IgD-negative memory B cell (primary cell): ENCODE measurements around the gene SP2. TPM values are rescaled to one million over a fixed set of nuclear protein-coding genes. Genes with fewer than 3 reads are reported as not detected.

Experiments used
- H3K27ac Mint-ChIP-seq, 3 donors: one replicate each; pipeline ENCODE4 v1.8.0; 2020 to 2022; ENCODE audit warnings: mild to moderate bottlenecking in 3 of 3, mixed read lengths in 3 of 3, moderate library complexity in 1 of 3
- H3K27me3 Mint-ChIP-seq: one replicate; pipeline ENCODE4 v1.8.0; 2021; ENCODE audit warnings: mixed read lengths
- H3K36me3 Mint-ChIP-seq: one replicate; pipeline ENCODE4 v1.8.0; 2020; ENCODE audit warnings: mild to moderate bottlenecking, mixed read lengths
- H3K4me1 Mint-ChIP-seq, 3 donors: one replicate each; pipeline ENCODE4 v1.8.0; 2020 to 2022; ENCODE audit warnings: mixed read lengths in 3 of 3, mild to moderate bottlenecking in 1 of 3
- H3K4me3 Mint-ChIP-seq, 4 donors: one replicate each; pipeline ENCODE4 v1.8.0; 2020 to 2022; ENCODE audit warnings: mild to moderate bottlenecking in 4 of 4, mixed read lengths in 4 of 4, moderate library complexity in 3 of 4
- H3K9me3 Mint-ChIP-seq, 3 donors: one replicate each; pipeline ENCODE4 v1.8.0; 2020 to 2021; ENCODE audit warnings: mixed read lengths in 3 of 3, mild to moderate bottlenecking in 1 of 3
- polyA plus RNA-seq: library from polyadenylated mRNA; unstranded; fragments of 300-500 nt; fragmentation: Illumina TruSeq; gene quantifications from one replicate; pipeline ENCODE4 v1.2.3, GENCODE V29; 2021

SP2 gene
- polyA plus RNA-seq, 1 donor from 2014 or later = 13.7 TPM

DNA sequence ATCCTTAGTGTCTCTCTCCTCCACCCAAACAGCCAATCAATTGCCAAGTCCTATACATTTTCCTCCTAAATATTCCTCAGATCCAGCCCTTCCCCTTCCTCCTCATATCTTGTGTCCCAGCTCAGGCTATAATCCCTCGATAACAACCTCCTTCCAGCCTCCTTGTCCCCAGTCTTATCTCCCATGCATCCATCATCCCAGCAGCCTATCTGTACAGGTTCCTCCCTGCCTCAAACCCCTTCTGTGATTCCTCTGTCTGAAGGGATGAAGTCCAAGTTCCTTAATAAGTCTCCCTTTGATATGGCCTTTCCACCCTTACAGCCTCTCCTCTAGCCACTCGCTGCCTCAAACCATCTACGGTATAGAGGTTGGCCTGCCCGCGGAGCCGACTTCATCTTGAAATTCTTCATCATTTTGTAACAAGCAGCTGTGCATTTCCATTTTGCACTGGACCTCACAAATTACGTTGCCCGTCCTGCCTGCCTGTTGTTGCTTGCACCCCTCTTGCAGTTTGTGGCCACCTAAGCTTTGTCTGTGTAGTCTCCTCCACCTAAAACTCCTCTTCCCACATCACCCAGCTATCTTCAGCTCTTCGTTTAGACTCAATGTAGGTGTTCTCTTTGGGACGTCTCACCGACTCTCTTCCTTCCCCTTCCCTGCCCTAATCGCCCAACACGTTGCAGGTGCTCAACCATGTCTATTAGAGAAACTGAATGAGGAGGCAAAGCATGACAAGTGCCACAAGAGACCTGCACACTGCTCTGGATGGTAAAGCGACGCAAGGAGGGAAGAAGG lies 74.1 kb downstream of the SP2 start:
- H3K4me3 Mint-ChIP-seq = peak overlapping the region; percentile 92 to 99 (median 96)
- peaks cover 1% of the 10 kb centered on the region for H3K27me3 Mint-ChIP-seq
- no peaks in the 10 kb centered on the region for H3K9me3 Mint-ChIP-seq
- H3K27ac Mint-ChIP-seq = peak overlapping the region; percentile 36 to 80 (median 79)
- H3K36me3 Mint-ChIP-seq = no peaks in the 10 kb centered on the region
- peaks cover 4 to 23% (median 10%) of the 10 kb centered on the region in 3 donors for H3K4me1 Mint-ChIP-seq

DNA sequence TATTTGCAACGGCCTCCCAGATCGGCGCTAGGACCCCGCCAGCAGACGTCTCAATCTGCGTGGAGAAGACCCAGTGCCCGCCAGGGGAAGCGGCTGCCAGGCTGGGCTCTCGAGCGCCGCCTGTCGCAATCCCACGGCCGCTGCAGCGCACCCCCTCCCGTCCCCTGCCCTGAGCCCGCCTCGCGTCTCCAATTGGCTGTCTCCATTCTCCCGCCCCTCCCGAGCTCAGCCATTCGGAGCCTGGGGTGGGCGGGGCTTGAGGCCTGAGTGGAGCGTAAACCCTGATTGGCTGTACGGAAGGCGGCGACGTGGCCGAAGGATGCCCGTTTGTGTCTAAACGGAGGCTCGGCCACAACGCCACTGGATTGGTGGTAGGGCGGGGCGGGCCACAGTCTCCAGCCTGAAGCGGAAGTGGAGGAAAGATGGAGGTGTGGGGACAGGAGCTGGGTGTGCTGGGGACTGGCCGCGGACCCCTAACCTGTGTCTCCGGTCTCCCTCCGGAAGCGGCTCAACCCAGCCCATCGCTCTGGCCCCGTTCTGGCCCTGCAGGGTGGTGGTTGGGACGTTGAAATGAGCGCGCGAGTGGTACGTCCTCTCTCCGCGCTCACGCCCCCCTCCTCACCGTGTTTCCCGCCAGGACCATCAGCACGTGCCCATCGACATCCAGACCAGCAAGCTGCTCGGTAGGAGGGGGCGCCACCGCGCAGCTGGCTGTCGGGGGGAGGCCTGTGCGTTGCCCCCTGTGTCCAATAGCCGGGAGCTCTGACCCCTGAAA lies 74.9 kb downstream of the SP2 start, which contains the start of gene CDK5RAP3:
CDK5RAP3 (plus strand) TSS at position 389 of the 775 bp plus-strand sequence; CDS start at position 423, 34 bp downstream.
- Mint-ChIP-seq H3K4me1 (peaks cover 4 to 24% (median 10%) of the 10 kb centered on the region in 3 donors), H3K27ac (peak within 1 kb of the TSS; percentile 36 to 80 (median 79)), H3K4me3 (peak within 1 kb of the TSS; percentile 92 to 99 (median 96)), H3K9me3 (no peaks in the 10 kb centered on the region), H3K36me3 (no peaks in the 10 kb centered on the region), H3K27me3 (no peaks in the 10 kb centered on the region)

DNA sequence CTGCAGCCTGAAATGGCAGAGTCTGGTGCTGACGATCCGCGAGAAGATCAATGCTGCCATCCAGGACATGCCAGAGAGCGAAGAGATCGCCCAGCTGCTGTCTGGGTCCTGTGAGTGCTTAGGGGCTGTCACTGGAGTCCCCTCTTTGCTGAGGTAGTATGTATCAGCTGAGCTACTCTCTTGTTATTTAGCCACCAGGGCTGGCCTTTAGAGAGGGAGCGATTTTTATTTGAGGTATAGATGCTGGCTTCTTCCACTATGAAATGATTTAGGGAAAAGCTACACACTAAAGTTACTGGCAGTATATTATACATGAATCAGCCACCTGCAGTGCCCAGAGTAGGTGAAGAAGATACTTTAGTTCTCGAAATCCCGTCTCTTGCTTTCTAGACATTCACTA lies 77.5 kb downstream of the SP2 start:
- Mint-ChIP-seq H3K27me3 (no peaks in the 10 kb centered on the region), H3K4me3 (peak overlapping the region in 1 of 4 donors; percentile 92), H3K36me3 (no peaks in the 10 kb centered on the region), H3K27ac (no peak overlapping the region), H3K9me3 (no peaks in the 10 kb centered on the region), H3K4me1 (peaks cover 4 to 24% (median 10%) of the 10 kb centered on the region in 3 donors)

DNA sequence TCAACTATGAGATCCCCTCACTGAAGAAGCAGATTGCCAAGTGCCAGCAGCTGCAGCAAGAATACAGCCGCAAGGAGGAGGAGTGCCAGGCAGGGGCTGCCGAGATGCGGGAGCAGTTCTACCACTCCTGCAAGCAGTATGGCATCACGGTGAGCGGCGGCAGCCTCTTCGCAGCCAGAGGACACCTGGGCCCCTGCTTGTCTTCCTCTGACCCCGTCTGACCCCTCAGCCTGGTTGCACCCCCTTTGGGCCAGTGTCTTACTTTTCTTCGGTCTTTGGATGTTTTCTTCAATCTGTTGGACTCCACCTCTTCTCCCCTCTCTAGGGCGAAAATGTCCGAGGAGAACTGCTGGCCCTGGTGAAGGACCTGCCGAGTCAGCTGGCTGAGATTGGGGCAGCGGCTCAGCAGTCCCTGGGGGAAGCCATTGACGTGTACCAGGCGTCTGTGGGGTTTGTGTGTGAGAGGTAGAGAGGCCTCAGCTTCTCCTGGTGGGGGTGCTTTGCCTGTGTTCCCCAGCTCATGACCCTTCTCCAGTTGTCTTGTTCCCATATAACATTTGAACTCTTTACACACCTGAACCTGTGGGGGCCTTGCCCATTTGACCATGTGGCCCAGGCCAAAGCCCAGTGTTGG lies 79.3 kb downstream of the SP2 start:
- Mint-ChIP-seq H3K9me3 (no peaks in the 10 kb centered on the region), H3K27me3 (no peaks in the 10 kb centered on the region), H3K4me1 (peaks cover 4 to 17% (median 8%) of the 10 kb centered on the region in 3 donors), H3K27ac (no peak overlapping the region), H3K4me3 (no peak overlapping the region), H3K36me3 (no peaks in the 10 kb centered on the region)

DNA sequence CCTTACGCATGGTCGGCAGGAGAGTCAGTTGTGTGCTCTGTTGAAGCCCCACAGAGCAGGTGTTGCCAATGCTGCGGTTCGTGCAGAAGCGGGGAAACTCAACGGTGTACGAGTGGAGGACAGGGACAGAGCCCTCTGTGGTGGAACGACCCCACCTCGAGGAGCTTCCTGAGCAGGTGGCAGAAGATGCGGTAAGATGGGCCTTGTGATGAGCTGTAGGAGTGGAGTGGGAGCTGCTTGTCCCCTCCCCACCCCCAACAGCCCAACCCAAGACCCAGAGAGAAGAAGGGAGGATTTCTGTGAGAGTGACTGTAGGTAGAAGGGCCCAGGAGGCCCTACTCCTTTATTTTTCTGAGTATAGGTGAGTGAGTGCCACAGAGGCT lies 79.8 kb downstream of the SP2 start:
- H3K4me3 Mint-ChIP-seq = no peak overlapping the region
- H3K36me3 Mint-ChIP-seq = no peaks in the 10 kb centered on the region
- H3K27me3 Mint-ChIP-seq = no peaks in the 10 kb centered on the region
- peak overlapping the region in 1 of 3 donors; percentile 73 for H3K27ac Mint-ChIP-seq
- peaks cover 3 to 15% (median 6%) of the 10 kb centered on the region in 3 donors for H3K4me1 Mint-ChIP-seq
- no peaks in the 10 kb centered on the region for H3K9me3 Mint-ChIP-seq

DNA sequence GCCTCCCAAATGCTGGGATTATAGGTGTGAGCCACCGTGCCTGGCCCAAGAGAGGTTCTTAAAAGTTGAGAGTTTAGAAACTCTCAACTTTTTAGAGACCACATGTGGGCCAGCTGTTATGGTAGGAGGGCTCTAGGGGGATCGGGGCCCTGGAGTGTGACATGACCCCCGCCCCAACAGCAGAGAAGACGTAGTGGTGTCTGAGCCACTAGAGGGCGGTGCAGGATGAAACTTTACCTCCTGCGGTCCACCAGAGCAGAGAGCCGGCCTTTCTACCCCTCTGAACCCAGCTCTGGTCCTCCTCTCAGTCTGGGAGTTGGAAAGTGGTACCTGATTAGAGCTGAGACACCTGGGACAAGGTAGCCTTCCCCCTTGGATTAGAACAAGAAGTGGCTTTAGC lies 82.3 kb downstream of the SP2 start:
- no peaks in the 10 kb centered on the region for H3K9me3 Mint-ChIP-seq
- H3K36me3 Mint-ChIP-seq = no peaks in the 10 kb centered on the region
- H3K27me3 Mint-ChIP-seq = no peaks in the 10 kb centered on the region
- peak overlapping the region in 1 of 4 donors; percentile 48 for H3K4me3 Mint-ChIP-seq
- no peak overlapping the region for H3K27ac Mint-ChIP-seq
- peaks cover 0 to 3% (median 0%) of the 10 kb centered on the region in 3 donors for H3K4me1 Mint-ChIP-seq

Other genes starting within 250 kb of the SP2 start
- 28.4 TPM for gene KPNB1, start 246.3 kb upstream of the SP2 start, polyA plus RNA-seq
- 0.24 TPM for gene TBKBP1, start 202.1 kb upstream of the SP2 start, polyA plus RNA-seq
- gene TBX21, start 163.0 kb upstream of the SP2 start, polyA plus RNA-seq = 10.0 TPM
- gene OSBPL7, start 74.4 kb upstream of the SP2 start, polyA plus RNA-seq = 8.7 TPM
- 36.2 TPM for gene MRPL10, start 64.7 kb upstream of the SP2 start, polyA plus RNA-seq
- 0.90 TPM for gene LRRC46, start 64.6 kb upstream of the SP2 start, polyA plus RNA-seq
- gene SCRN2, start 55.0 kb upstream of the SP2 start, polyA plus RNA-seq = 19.8 TPM
- gene SP6, start 45.1 kb upstream of the SP2 start, polyA plus RNA-seq = not detected
- gene PNPO, start 45.3 kb downstream of the SP2 start, polyA plus RNA-seq = 17.4 TPM
- gene PRR15L, start 61.6 kb downstream of the SP2 start, polyA plus RNA-seq = not detected
- gene CDK5RAP3, start 74.9 kb downstream of the SP2 start, polyA plus RNA-seq = 80.0 TPM
- 1.7 TPM for gene COPZ2, start 141.6 kb downstream of the SP2 start, polyA plus RNA-seq
- gene NFE2L1, start 152.1 kb downstream of the SP2 start, polyA plus RNA-seq = 20.5 TPM
- gene CBX1, start 205.2 kb downstream of the SP2 start, polyA plus RNA-seq = 19.8 TPM
- 33.3 TPM for gene SNX11, start 211.5 kb downstream of the SP2 start, polyA plus RNA-seq